CD4-positive, alpha-beta T cell treated with Interleukin-17A for 1 hour (primary cell): ENCODE results near the gene COL21A1.

Experiments used
- DNase-seq: peaks from one replicate; pipeline ENCODE4 v3.0.0-alpha.2; 2020

The COL21A1 gene

GRCh38 chr6:56173228-56173627 lies 74.2 kb downstream of the COL21A1 start:
- no peak for DNase-seq

GRCh38 chr6:56172144-56172543 lies 75.2 kb downstream of the COL21A1 start:
- no peak for DNase-seq

GRCh38 chr6:56169366-56169765 lies 78.0 kb downstream of the COL21A1 start:
- DNase-seq: no peak

- no peak for DNase-seq
Observed at GRCh38 chr6:56168596-56168995, 78.8 kb downstream of the COL21A1 start.

- DNase-seq: no peak
Observed at GRCh38 chr6:56162081-56162480, 85.3 kb downstream of the COL21A1 start.

- DNase-seq: no peak
Observed at GRCh38 chr6:56160489-56160888, 86.9 kb downstream of the COL21A1 start.

- no peak for DNase-seq
Observed at GRCh38 chr6:56158571-56158970, 88.8 kb downstream of the COL21A1 start.

- DNase-seq: no peak
Observed at GRCh38 chr6:56156643-56157042, 90.7 kb downstream of the COL21A1 start.

- DNase-seq: no peak
Observed at GRCh38 chr6:56155634-56156141, 91.7 kb downstream of the COL21A1 start.

GRCh38 chr6:56154076-56154475 lies 93.3 kb downstream of the COL21A1 start:
- DNase-seq: no peak

- no peak for DNase-seq
Observed at GRCh38 chr6:56152611-56153010, 94.8 kb downstream of the COL21A1 start.

- DNase-seq: no peak
Observed at GRCh38 chr6:56151609-56152224, 95.7 kb downstream of the COL21A1 start.

GRCh38 chr6:56148488-56149186 lies 98.7 kb downstream of the COL21A1 start:
- DNase-seq: no peak

- no peak for DNase-seq
Observed at GRCh38 chr6:56147766-56148165, 99.6 kb downstream of the COL21A1 start.

- no peak for DNase-seq
Observed at GRCh38 chr6:56146086-56146485, 101.3 kb downstream of the COL21A1 start.

GRCh38 chr6:56145616-56146015 lies 101.8 kb downstream of the COL21A1 start:
- no peak for DNase-seq

- DNase-seq: no peak
Observed at GRCh38 chr6:56144538-56145324, 102.6 kb downstream of the COL21A1 start.

GRCh38 chr6:56143796-56144195 lies 103.6 kb downstream of the COL21A1 start:
- DNase-seq: no peak

GRCh38 chr6:56140090-56140489 lies 107.3 kb downstream of the COL21A1 start:
- DNase-seq: no peak

- no peak for DNase-seq
Observed at GRCh38 chr6:56115715-56116114, 131.7 kb downstream of the COL21A1 start.

GRCh38 chr6:56109149-56109548 lies 138.2 kb downstream of the COL21A1 start:
- no peak for DNase-seq

GRCh38 chr6:56106231-56106630 lies 141.1 kb downstream of the COL21A1 start:
- DNase-seq: no peak

- DNase-seq: no peak
Observed at GRCh38 chr6:56104591-56104990, 142.8 kb downstream of the COL21A1 start.

- no peak for DNase-seq
Observed at GRCh38 chr6:56102216-56102615, 145.2 kb downstream of the COL21A1 start.
